ENCODE measurements around the gene NCK2. TPM values are rescaled to one million over a fixed set of nuclear protein-coding genes. Genes with fewer than 3 reads are reported as not detected.

NCK2 gene
- total and polyA plus RNA-seq, 2 experiments from 2014 or later, result 55.0 to 65.9 TPM

DNA sequence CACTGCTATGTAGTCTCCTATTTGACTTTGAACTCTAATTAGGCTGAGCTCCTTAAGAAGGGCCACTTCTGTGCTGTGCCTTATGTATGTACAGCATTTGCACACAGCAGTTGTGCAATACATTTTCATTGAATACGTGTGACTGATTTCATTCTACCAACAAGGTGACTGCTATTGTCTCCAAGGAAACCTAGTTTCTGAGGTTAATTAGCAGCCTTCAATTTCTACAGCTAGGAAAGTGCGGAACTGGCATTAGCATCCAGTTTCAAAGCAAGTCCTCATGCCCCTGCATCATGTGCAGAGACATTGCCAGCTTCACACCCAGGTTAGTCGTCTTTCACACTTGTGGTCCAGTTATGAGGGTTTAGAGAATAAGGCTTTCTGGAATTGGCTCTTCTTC is 58.6 kb downstream of the NCK2 start:
- DNase-seq (ENCODE audit: low read depth in 1 of 2, low spot score in 1 of 2), result no peak

DNA sequence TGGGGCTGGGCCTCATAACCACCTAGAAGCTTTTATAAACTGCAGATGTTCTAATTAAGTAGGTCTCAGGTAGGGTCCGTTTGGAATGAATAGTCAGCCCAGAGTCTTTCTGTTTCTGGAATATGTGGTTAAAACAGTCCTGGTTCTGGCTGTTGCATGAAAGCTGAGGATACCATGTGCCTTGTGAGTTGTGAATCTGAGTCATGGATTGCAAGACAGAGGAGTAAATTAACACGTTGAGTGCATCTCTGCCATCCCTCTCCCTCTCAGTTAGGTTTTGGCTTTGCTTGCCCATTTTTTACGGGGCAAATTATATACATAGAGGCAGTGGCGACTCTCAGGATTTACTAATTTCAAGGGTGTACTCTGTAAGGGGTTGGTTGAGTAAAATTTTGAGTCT is 59.1 kb downstream of the NCK2 start:
- Histone ChIP-seq H3K27ac (no peak overlapping the region), H3K9me3 (ENCODE audit: low read depth) (no peaks in the 10 kb centered on the region), H3K4me3 (no peak overlapping the region), H3K36me3 (no peaks in the 10 kb centered on the region), H3K4me1 (ENCODE audit: low read depth) (no peaks in the 10 kb centered on the region), H3K27me3 (no peaks in the 10 kb centered on the region)
- no peak for DNase-seq (ENCODE audit: low read depth in 1 of 2, low spot score in 1 of 2)
- TF ChIP-seq, protein P1, sequence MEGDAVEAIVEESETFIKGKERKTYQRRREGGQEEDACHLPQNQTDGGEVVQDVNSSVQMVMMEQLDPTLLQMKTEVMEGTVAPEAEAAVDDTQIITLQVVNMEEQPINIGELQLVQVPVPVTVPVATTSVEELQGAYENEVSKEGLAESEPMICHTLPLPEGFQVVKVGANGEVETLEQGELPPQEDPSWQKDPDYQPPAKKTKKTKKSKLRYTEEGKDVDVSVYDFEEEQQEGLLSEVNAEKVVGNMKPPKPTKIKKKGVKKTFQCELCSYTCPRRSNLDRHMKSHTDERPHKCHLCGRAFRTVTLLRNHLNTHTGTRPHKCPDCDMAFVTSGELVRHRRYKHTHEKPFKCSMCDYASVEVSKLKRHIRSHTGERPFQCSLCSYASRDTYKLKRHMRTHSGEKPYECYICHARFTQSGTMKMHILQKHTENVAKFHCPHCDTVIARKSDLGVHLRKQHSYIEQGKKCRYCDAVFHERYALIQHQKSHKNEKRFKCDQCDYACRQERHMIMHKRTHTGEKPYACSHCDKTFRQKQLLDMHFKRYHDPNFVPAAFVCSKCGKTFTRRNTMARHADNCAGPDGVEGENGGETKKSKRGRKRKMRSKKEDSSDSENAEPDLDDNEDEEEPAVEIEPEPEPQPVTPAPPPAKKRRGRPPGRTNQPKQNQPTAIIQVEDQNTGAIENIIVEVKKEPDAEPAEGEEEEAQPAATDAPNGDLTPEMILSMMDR (IDR thresholded peaks at IDR 0.05; ENCODE audit: low read depth, low read length), result no peak

More for the DNA sequence above, 58.6 kb downstream of the NCK2 start:
- Histone ChIP-seq H3K36me3 (no peaks in the 10 kb centered on the region), H3K9me3 (ENCODE audit: low read depth) (no peaks in the 10 kb centered on the region), H3K4me3 (no peak overlapping the region), H3K4me1 (ENCODE audit: low read depth) (no peaks in the 10 kb centered on the region), H3K27ac (no peak overlapping the region), H3K27me3 (no peaks in the 10 kb centered on the region)
- TF ChIP-seq, protein P1 (IDR thresholded peaks at IDR 0.05; ENCODE audit: low read depth, low read length), result no peak

DNA sequence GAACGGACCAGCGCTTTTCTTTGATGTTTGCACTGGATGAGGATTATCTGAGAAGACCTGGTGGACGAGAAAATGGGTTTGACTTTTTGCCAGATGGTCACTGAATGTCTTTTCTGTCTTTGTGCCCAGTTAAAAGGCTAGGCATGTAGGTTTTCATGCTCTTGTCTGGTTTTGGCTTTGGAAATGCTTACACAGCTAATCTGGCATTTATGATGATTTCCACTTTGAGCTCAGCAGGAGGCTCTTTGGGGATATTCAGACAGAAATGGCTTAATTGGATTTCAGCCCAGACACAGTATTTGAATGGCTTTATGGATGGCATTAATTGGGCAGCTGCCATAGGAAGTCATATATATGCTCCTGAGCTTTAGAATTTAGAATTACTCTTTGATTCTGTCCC is 59.6 kb downstream of the NCK2 start:
- peak in 1 of 2 donors; percentile 61 for DNase-seq (ENCODE audit: low read depth in 1 of 2, low spot score in 1 of 2)
- TF ChIP-seq, protein P1 (IDR thresholded peaks at IDR 0.05; ENCODE audit: low read depth, low read length), result no peak
- Histone ChIP-seq H3K27me3 (no peaks in the 10 kb centered on the region), H3K9me3 (ENCODE audit: low read depth) (no peaks in the 10 kb centered on the region), H3K27ac (no peak overlapping the region), H3K36me3 (no peaks in the 10 kb centered on the region), H3K4me3 (no peak overlapping the region), H3K4me1 (ENCODE audit: low read depth) (no peaks in the 10 kb centered on the region)

DNA sequence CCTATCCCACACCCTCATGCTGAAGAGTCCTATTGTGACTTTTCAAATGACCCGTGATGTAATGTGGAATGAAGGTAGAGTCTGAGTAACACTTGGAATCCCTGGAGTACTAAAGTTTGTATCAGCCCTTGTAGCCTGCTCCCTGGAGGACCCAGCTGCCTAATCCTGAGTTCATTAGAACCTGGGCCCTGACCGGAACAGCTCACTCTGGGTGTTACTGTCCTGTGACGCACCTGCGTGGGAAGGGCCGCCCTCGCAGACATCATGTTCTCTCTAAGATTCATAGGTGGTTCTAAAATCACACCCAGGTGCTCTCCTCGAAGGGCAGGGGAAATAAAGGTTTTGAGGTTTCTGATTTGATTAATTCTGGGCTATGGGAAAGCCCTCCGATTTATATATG is 62.3 kb downstream of the NCK2 start:
- no peaks in the 10 kb centered on the region for H3K27me3 ChIP-seq
- no peak overlapping the region for H3K4me3 ChIP-seq
- TF ChIP-seq, protein P1 (IDR thresholded peaks at IDR 0.05; ENCODE audit: low read depth, low read length), result no peak
- no peak for DNase-seq (ENCODE audit: low read depth in 1 of 2, low spot score in 1 of 2)
- no peaks in the 10 kb centered on the region for H3K9me3 ChIP-seq (ENCODE audit: low read depth)
- no peak overlapping the region for H3K27ac ChIP-seq
- peaks cover 4% of the 10 kb centered on the region for H3K4me1 ChIP-seq (ENCODE audit: low read depth)
- H3K36me3 ChIP-seq, result no peaks in the 10 kb centered on the region

DNA sequence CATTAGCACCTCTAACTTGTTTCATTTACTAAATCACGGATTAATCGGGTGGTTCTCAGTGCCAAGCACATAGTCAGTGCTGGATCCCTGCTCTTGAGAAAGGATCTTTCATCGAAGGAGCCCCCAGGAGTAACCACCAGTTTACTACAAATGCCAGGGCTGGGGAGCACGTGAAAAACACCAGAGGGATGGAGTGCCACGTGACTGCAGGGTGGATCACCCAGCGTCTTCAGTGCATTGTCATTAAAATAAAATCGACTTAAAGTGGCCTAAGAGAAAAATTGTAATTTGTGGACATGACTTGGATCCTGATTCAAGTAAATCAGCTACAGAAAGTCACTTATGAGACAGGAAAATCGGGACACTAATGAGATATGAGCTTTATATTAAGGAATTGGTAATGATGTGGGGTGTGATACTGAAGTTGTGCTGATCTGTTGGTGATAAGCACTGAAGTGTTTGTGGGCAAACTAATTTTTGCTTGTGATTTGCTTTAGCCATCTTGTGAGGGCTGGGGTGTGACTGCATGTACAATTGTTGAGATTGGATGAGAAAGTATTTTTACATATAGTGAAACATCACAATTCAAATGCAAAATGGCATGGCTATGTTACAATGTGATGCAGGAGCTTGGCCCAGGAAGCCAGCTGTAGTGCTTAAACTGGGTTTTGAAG is 63.8 kb downstream of the NCK2 start:
- no peak for DNase-seq (ENCODE audit: low read depth in 1 of 2, low spot score in 1 of 2)
- Histone ChIP-seq H3K4me1 (ENCODE audit: low read depth) (peaks cover 16% of the 10 kb centered on the region), H3K4me3 (no peak overlapping the region), H3K27ac (no peak overlapping the region), H3K9me3 (ENCODE audit: low read depth) (no peaks in the 10 kb centered on the region), H3K27me3 (no peaks in the 10 kb centered on the region), H3K36me3 (no peaks in the 10 kb centered on the region)
- TF ChIP-seq, protein P1 (IDR thresholded peaks at IDR 0.05; ENCODE audit: low read depth, low read length), result no peak
